Renal pelvis (tissue), 4 donors: Measurements from ENCODE around the gene TMEM95. TPM values are rescaled to one million over a fixed set of nuclear protein-coding genes. Genes with fewer than 3 reads are reported as not detected.
"Not testable (repeated sequence)": the region's sequence is repeated elsewhere in the genome, so short reads cannot be mapped to it uniquely, and the experiment has no call there.

ENCODE experiments used
- DNase-seq: peaks from one replicate; pipeline ENCODE4 v3.0.0-alpha.2; 2013
- polyA plus RNA-seq, 3 donors: library from polyadenylated mRNA; unstranded; fragments of 120-200 nt; gene quantifications; one replicate each; pipeline ENCODE4 v1.2.1, GENCODE V29; 2013; ENCODE audit not compliant: insufficient read length in 3 of 3

The TMEM95 gene
- polyA plus RNA-seq, 3 donors, result not detected

DNA sequence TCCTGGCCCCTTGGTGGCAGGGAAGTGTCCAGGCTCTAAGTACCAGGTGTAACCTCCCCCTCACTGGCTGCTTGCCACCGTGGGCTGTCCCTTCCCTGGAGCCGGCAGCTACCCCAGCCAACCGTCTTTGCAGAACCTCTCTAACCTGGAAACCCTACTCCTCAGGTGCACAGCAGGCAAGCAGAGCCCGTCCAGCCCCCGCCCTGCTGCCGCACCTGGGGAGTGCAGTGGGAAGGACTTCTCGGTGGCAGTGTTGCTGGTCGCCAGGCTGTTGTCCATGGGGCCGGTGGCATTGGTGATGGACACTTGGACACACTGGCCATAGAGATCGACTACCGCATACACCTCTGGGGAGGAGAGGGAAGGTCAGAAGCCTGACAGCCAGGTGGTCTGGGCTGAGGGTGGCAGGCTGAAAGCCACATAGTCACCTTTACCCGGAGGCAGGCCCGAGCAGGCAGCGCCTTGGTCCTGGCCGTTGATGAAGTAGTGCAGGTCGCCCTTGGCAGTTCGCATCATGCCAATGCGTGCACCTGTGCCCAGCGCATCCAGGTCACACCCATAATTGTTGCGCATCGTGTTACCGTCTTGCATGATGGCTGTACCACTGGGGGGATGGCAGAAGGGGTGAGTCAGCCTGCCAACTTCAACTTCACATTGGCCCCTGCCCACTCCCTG is 32.3 kb upstream of the TMEM95 start:
- no peak for DNase-seq

DNA sequence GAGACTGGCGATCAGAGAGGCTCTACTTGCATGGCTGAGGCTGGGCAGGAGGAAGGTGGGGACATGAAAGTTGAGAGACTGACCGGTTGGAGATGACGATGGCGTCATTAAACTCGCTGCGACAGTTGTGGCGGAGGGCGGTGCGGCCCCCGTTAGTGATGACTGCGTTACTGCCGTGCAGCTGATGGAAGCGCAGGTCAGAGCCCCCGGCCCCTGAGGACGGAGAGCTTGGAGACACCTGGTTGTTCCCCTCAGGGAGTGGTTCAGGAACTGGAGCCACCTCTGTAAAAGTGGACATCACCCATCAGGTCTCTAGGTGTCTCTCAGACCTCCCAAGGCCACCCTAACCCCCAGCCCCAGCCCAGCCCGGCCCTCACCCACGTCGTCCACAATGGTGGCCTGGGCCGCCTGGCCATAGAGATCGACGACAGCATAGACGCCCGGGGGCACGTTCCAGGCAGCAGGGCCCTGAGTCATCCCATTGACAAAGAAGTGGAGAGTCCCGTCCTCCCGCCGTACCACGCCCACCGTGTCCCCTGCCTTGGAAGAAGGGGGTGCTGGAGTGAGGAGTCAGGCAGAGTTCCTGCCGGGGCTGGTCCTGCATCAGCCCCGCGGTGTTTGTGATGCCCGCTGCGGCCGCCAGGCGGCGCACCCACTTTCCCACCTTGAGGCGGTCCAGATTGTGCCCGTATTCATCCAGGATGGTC is 31.1 kb upstream of the TMEM95 start:
- DNase-seq, result no peak

DNA sequence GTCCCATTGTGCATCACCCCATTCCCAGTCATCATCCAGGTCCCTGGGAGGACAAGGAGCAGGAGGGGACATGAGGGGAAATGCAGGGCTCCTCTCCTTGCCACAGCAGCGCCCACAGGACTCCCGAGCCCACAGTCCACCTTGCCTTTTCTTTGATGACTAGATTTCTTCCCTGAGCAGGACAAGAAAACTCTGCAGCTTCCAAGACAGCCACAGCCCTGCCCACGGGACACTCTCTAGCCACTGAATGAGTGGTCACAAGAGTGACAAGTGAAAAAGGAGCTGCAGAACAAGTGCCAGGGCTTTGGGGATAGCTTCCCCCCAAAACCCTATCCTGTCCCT is 30.5 kb upstream of the TMEM95 start:
- DNase-seq, result no peak

DNA sequence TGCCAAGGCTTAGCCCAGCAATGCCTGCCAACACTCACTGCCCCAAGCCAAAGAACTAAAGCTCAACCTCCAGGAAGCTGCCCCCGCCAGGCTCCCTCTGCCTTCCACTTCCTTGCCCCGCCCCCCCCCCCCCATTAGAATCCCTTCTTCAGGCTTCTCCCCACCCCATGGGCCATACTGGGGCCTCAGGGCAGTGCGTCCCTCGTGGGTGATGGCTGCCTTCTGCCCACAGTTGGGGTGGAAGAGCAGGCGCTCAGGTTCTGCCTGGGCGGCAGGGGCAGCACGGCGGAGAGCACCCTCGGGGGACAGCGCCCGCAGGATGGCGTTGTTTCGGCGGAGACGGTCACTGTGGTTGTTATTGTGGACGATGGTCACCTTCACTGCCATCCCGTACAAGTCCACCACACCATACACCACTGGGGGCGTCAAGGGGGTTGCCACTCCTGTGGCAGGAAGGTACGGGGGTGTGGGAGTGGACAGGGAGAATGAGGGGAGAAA is 29.9 kb upstream of the TMEM95 start:
- no peak for DNase-seq

DNA sequence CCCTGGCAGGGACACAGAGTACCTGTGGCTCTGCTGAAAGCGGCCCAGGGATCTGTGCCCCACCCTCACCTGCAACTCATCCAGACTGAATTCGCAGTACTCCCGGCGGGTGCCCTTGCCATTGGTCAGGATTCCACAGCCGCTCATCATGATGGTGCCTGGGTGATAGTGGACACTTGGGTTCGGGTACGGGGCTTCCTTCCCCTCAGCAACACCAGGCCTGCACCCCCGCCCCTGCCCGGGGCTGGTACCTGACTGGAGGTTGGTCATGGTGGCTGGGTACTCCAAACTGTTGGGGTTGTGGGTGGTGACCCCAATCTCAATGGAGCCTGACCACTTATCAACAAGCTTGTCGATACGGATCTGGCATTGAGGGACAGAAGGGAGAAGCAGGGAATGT is 28.8 kb upstream of the TMEM95 start:
- DNase-seq, result no peak

DNA sequence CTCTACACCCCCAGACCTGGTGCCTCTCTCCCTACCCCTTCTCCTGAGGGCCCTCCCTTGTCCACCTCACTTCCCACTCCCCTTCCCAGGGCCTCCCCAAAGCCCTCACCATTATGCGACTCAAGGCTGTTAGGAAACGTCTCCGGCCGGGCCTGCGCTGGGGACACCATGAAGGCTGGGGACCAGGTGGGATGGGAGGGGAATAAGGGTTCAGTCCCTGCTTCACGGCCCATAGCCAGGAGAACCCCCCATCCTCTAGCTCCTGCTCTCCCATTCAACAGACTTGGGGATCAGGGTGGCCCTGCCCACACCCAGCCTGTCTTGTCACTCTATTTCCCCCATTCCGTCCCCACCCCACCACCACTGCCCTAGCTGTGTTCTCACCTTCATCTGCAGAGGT is 27.9 kb upstream of the TMEM95 start:
- no peak for DNase-seq

DNA sequence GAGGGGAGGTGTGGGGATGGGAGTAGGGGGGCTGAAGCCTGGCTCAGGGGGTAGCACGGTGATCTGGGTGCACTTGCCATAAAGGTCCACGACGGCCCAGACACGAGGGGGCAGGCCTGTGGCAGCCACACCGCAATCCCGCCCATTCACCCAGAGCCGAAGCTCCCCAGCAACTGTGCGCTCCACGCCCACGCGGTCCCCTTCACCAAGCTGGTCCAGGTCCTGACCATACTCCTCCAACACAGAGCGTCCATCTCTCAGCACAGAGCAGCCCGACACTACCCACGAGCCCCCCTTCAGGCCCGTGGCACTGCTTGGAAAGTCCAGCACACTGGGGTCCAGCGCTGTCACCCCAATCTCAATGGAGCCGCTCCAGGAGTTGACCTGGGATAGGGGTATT is 27.5 kb upstream of the TMEM95 start:
- no peak for DNase-seq

DNA sequence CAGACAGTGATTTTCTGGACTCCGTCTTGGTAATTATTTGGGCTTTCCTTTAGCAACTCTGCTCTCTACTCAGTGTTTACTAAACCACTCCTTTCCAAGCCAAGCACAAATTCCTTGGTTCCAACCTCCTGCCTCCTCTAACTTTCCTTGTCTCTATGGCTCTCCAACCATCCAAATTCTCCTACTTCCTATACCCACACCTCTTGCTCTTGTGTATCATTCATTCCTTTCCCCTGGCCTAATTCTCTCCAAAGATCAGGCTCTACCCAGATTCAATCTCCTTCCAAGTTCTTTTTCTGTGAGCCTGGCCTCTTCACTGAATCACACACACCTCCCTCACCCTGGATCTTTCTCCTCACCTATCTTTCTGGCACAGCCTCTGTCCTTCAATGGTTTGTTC is 26.9 kb upstream of the TMEM95 start:
- no peak for DNase-seq

DNA sequence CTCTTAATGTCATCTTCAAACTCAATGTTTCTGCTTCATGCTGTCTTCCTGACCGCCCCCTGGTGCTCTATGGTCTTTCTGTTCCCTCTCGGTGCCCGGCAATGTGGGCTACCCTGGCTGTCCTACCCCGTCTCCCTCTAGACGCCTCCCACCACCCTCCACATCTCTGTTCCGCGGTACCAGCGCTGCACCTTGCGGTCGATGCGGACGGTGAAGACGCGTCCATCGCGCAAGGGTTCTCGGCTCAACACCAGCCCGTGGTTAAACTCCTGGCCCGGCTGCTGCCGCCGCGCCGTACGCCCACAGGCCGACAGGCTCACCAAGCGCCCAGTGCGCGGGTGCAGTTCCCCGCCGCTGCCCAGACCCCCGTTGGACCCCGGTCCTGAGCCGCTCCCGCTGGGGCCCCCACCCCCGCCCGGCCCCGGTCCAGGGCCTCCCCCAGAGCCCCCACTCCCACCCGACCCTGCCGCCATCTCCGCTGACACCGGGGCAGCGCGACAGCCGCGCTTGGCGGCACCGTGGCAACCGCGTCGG is 26.0 kb upstream of the TMEM95 start, which contains the start of gene NEURL4:
TSS of gene NEURL4 (minus strand) at position 496 of the 534 bp plus-strand sequence. CDS start at position 473, 23 bp downstream.
- DNase-seq, result no peak

DNA sequence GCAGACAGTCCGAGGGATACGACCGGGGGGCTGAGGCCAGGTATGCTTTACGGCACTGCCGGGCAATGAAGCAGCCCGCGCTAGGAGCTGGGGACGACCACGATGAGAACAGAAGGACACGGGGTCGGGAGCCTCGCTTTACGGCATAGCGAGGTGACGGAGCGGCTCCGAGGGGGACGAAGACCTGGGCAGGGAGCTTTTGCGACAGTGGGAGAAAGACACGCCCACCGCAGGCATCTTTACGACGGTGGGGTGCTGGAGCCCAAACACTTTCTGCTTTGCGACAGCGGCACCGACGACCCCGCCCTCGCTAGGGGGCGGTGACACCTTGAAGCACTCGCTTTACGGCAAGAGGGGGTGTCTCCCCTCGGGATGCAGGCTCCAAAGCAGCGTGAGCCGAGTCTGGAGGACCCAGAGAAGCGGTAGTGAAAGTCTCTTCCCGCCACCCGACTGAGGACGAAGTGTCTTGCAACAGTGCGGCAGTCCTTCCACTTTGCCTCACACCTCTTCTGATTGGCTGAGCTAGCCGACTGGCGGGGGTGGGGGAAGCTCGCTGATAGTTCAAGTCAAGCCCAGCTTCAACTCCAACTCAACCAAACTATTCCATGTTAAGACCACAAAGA is 25.5 kb upstream of the TMEM95 start:
- DNase-seq, result peak; percentile 99

DNA sequence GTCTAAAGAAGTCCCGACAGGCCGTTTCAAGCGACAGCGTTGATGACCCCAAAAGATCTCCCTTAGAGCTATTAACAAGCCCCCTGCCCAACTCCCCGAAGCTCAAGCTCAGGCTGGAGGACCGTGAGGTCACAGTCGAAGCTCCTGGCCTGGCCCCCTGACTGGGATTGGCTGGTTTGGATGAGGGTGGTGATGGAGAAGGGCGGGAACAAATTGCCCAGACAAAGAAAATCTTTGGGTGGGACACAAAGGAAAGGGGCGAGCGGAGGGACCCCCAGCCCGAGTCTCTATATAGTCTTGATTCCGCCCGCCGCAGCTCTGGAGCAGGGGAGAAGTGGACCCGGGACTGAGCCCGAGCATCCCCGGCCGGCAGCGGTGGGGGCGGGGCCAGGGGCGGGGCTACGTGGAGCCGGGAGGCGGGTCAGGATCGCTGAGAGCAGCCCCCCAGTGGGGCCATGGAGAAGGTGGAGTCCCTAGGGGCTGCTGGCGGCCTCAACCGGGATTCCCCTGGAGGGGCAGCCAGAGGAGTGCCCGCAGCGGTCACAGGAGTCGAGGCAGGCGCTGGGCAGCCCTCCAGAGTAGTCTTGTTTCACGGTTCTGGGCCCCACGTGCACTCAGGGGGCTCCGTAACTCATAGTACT is 24.8 kb upstream of the TMEM95 start:
- peak; percentile 86 for DNase-seq

DNA sequence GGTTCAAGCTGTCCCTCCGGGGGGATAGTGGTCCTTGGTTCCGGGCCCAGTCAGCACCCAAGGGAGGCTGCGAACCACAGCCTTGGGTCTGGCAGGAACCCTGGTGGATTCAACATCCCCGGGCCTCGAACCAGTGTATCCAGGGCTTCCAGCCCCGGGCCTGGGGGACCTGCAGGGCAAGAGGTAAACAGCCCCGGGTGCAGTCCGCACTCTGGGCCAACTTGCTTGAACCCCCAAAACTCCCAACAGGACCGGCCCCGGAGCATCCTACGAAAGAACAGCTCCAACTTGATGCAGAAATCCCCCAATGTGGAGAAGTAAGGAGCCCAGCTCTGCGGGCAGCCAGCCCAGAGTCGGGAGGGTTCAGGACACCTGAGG is 24.3 kb upstream of the TMEM95 start:
- no peak for DNase-seq

DNA sequence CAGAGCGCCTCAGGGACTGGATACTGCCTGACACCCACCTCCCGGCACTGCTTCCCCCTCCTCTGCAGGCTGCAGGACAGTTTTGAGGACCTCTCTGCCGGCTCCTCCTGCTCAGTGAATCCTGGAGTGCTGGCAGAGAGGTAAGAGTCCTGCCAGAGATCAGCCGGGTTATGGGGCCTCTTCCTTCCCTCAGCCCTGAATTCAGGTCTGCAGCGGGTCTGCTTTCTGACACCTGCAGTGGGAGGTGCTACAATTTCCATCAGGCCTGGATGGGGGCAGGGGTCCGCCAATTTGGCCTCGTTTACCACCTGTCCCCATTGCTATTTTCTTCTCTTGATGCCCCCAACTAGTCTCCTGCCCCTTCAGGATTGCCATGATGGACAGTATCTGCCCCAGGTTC is 22.8 kb upstream of the TMEM95 start:
- no peak for DNase-seq

DNA sequence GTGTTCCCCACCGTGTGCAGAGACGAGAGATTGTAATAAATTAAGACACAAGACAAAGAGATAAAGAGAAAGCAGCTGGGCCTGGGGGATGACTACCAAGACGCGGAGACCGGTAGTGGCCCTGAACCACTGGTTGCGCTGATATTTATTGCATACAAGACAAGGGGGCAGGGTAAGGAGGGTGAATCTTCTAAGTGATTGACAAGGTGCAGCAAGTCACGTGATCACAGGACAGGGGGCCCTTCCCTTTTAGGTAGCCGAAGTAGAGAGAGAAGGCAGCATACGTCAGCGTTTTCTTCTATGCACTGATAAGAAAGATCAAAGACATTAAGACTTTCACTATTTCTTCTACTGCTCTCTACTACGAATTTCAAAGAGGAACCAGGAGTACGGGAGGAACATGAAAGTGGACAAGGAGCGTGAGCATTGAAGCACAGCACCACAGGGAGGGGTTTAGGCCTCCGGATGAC is 22.3 kb upstream of the TMEM95 start:
- not testable (repeated sequence) for DNase-seq

DNA sequence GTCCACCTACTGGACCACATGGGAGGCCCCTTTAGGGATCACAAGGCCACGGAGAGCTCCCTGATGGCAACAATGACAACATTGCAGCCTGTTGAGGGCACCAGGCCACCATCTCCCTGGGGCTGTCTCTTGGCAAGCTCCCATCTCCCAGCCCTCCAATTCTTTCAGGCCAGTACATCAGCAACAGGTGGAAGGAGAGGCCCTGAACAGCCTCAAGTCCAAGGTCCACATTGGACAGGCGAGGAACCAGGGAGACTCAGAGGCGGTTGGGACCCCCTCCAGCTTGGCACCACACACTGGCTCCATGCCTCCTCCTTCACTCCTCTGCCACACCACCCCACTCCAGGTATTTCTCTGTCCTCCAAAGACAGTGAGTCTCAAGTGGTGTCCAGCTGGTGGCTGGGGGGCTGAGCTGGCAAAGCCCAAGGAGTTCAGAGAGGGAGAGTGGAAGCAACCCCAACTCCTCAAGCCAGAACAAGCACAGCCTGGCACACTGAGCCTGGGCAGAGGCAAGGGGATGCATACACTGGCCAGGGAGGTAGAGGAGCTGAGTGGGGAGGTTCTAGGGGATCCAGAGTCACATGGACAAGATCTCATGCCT is 19.9 kb upstream of the TMEM95 start:
- DNase-seq, result no peak

DNA sequence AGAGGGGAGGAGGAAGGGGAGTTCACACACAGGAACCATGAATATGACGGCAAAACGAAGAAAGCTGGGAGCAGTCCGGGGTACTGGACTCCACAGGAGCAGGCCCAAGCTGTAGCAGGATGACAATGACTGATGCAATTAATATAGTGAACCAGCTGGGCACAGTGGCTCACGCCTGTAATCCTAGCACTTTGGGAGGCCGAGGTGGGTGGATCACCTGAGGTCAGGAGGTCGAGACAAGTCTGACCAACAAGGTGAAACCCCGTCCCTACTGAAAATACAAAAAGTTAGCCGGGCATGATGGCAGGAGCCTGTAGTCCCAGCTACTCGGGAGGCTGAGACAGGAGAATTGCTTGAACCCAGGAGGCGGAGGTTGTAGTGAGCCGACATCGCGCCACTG is 19.2 kb upstream of the TMEM95 start:
- not testable (repeated sequence) for DNase-seq

DNA sequence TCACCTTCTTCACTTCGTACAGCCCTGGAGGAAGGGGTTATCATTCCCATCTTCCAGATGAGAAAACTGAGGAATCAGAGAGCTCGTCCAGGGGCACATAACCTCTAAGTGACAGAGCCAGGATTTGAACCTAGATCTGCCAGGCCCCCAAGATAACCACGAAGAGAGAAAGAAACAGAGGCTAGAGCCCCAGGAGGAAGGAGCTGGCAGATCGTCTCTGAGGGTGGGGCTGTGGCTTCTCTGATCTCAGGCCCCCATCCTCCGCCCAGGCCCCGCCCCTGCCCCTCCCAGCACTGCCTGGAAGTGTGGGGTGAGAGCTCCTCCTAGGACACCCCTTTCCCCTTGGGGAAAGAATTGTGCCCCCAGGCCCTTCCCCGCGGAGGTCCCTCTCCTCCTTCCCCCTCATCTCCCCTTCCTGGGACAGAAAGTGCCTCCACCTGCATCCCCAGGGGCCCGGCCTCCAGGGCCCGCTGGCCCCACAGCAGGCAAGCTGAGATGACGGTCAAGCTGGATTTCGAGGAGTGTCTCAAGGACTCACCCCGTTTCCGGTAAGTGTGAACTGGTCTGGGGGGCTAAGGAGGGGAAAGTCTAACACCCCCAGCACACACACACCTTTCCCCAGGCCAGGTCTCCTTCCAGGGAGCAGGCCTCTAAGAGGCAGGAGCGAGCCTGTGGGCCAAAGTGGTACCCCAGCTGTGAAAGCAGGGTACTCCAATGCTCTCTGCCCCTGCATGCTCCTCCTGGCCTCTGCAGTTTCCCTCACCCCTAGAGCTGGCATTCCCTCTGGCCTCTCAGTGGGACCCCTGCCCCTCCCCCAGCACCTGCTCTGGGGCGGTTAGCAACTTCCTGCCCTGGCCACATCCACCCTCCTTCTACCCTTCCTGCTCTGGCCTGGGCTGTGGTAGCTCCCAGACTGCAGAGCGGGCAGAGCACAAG is 18.4 kb upstream of the TMEM95 start, which contains the start of gene ACAP1:
TSS of gene ACAP1 (plus strand) at position 290 of the 936 bp plus-strand sequence. CDS start at position 496, 206 bp downstream.
- no peak for DNase-seq

DNA sequence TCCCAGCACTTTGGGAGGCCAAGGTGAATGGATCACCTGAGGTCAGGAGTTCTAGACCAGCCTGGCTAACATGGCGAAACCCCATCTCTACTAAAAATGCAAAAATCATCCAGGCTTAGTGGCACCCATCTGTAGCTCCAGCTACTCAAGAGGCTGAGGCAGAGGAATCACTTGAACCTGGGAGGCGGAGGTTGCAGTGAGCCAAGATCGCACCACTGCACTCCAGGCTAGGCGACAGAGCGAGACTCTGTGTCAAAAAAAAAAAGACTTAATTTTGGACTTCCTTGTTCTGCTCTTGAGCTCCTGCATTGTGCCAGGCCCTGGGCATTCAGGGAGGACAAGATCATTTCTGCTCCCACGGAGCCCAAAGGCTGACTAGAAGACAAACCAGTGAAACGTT is 17.4 kb upstream of the TMEM95 start:
- DNase-seq, result not testable (repeated sequence)

DNA sequence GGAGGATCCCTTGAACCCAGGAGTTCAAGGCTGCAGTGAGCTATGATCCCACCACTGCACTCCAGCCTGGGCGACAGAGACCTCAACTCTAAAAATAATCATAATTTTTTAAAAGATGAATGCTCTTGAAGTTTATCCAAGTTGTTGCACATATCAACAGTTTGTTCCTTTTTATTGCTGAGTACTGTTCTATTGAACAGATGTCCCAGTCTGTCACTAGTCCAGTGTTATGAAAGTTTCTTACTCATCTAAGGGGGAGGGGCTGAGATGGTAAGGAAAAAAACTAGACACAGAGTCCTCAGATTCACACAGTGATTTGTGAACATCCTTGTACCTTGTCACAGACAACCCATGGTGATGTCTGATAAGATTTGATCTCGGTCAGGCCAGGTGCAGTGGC is 14.8 kb upstream of the TMEM95 start:
- DNase-seq, result no peak

DNA sequence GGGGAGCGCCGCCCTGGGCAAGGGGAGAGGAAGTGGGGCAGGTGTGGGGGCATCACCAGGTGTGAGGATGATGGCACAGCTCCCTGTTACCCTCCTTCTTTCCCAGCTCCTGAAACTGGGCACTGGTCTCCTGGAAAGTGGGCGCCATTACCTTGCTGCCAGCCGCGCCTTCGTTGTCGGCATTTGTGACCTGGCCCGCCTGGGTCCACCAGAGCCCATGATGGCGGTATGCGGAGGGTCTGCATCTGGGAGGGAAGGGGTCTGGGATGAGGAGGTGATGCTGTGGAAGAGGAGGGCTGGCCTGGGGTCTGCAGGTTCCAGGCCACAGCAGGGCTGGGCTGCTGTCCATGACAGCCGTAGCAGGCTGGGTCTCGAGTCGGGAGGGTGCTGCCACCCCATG is 13.1 kb upstream of the TMEM95 start:
- DNase-seq, result no peak

DNA sequence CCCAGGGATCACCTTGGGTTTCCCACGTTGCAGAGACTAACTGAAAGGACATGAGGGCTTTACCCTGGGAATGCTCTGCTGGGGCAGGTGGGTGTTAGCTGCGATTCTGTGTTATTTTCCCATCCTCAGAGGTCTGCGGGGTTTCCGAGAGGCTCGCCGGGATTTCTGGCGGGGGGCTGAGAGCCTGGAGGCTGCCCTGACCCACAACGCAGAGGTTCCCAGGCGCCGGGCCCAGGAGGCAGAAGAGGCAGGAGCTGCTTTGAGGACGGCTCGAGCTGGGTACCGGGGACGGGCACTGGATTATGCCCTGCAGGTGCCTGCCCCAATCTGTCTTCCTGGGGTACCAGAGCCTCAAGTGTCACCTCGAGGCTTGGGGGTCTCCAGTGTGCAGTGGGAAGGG is 11.7 kb upstream of the TMEM95 start:
- no peak for DNase-seq
